Cardiac septum (tissue), 1 donor: ENCODE measurements around the gene GABBR2. TPM values are rescaled to one million over a fixed set of nuclear protein-coding genes. Genes with fewer than 3 reads are reported as not detected.
"Not testable (repeated sequence)": the region's sequence is repeated elsewhere in the genome, so short reads cannot be mapped to it uniquely, and the experiment has no call there.

Source experiments
- DNase-seq: peaks from one replicate; pipeline ENCODE4 v3.0.0-alpha.2; 2020; ENCODE audit warnings: low spot score
- intact Hi-C: fragments of 100-400 bp; cut with DNase I; formaldehyde crosslinking; loops from one replicate; pipeline ENCODE4 v1.14.0; 2022
- total RNA-seq: library from RNA; stranded (reverse); fragmentation: NEBNext Ultra II Directional; extraction: Animal tissue kit (Norgen Biotek cat#: 25700); gene quantifications from one replicate; pipeline ENCODE4 v1.2.1, GENCODE V29; 2021
- donor health status: DM: no; HTN: no; CAD: no.

GABBR2 gene
- total RNA-seq, 1 donor from 2014 or later, result 1.1 TPM

- intact Hi-C loops, result no loop called here
- DNase-seq, result no peak
Measured at GRCh38 chr9:98690686-98691085, 18.0 kb downstream of the GABBR2 start.

- no peak for DNase-seq
- intact Hi-C loops, result no loop called here
Measured at GRCh38 chr9:98688710-98689495, 19.8 kb downstream of the GABBR2 start.

GRCh38 chr9:98687911-98688310, 20.8 kb downstream of the GABBR2 start:
- DNase-seq, result no peak
- intact Hi-C loops, result no loop called here

GRCh38 chr9:98686961-98687855, 21.5 kb downstream of the GABBR2 start:
- intact Hi-C loops, result no loop called here
- no peak for DNase-seq

- DNase-seq, intact Hi-C loops: not testable (repeated sequence)
Measured at GRCh38 chr9:98684816-98685215, 23.9 kb downstream of the GABBR2 start.

- intact Hi-C loops, result no loop called here
- DNase-seq, result no peak
Measured at GRCh38 chr9:98678244-98678842, 30.4 kb downstream of the GABBR2 start.

- intact Hi-C loops, result no loop called here
- no peak for DNase-seq
Measured at GRCh38 chr9:98673681-98674080, 35.1 kb downstream of the GABBR2 start.

- intact Hi-C loops, result no loop called here
- no peak for DNase-seq
Measured at GRCh38 chr9:98667005-98667640, 41.6 kb downstream of the GABBR2 start.

- no peak for DNase-seq
- intact Hi-C loops, result no loop called here
Measured at GRCh38 chr9:98665501-98665900, 43.2 kb downstream of the GABBR2 start.

- DNase-seq, result no peak
- intact Hi-C loops, result no loop called here
Measured at GRCh38 chr9:98660541-98660940, 48.2 kb downstream of the GABBR2 start.

- intact Hi-C loops, result no loop called here
Measured at GRCh38 chr9:98658951-98659351, 49.8 kb downstream of the GABBR2 start.

GRCh38 chr9:98657897-98658296, 50.8 kb downstream of the GABBR2 start:
- intact Hi-C loops, result no loop called here
- DNase-seq, result no peak

More at GRCh38 chr9:98658951-98659351, 49.8 kb downstream of the GABBR2 start:
- DNase-seq, result no peak

GRCh38 chr9:98656511-98656910, 52.2 kb downstream of the GABBR2 start:
- intact Hi-C loops, result no loop called here
- DNase-seq, result no peak

GRCh38 chr9:98655428-98655827, 53.3 kb downstream of the GABBR2 start:
- DNase-seq, intact Hi-C loops: not testable (repeated sequence)

- DNase-seq, result no peak
- intact Hi-C loops, result no loop called here
Measured at GRCh38 chr9:98654247-98654646, 54.5 kb downstream of the GABBR2 start.

- intact Hi-C loops, result no loop called here
- no peak for DNase-seq
Measured at GRCh38 chr9:98652741-98653140, 56.0 kb downstream of the GABBR2 start.

- DNase-seq, result no peak
- intact Hi-C loops, result no loop called here
Measured at GRCh38 chr9:98652302-98652701, 56.4 kb downstream of the GABBR2 start.

GRCh38 chr9:98647236-98647635, 61.5 kb downstream of the GABBR2 start:
- no peak for DNase-seq
- intact Hi-C loops, result no loop called here

GRCh38 chr9:98644011-98644410, 64.7 kb downstream of the GABBR2 start:
- no peak for DNase-seq
- intact Hi-C loops, result no loop called here
